HG02943 (cell line): ENCODE measurements around the gene EXOC3L1.

Experiments used
- ATAC-seq: cut with Tn5 transposase; IDR thresholded peaks from one replicate; pipeline ENCODE4 v1.9.1; 2021; ENCODE audit warnings: mild to moderate bottlenecking, low read depth, moderate library complexity; ENCODE audit not compliant: unreplicated experiment

The EXOC3L1 gene

GRCh38 chr16:67150833-67151396 is 39.0 kb downstream of the EXOC3L1 start, which contains the start of gene B3GNT9:
B3GNT9 (minus strand) TSS chr16:67150998; CDS start chr16:67150485, 513 bp downstream.
- no peak for ATAC-seq

- ATAC-seq = no peak
These were observed 39.7 kb downstream of the EXOC3L1 start for GRCh38 chr16:67150047-67150832.

DNA sequence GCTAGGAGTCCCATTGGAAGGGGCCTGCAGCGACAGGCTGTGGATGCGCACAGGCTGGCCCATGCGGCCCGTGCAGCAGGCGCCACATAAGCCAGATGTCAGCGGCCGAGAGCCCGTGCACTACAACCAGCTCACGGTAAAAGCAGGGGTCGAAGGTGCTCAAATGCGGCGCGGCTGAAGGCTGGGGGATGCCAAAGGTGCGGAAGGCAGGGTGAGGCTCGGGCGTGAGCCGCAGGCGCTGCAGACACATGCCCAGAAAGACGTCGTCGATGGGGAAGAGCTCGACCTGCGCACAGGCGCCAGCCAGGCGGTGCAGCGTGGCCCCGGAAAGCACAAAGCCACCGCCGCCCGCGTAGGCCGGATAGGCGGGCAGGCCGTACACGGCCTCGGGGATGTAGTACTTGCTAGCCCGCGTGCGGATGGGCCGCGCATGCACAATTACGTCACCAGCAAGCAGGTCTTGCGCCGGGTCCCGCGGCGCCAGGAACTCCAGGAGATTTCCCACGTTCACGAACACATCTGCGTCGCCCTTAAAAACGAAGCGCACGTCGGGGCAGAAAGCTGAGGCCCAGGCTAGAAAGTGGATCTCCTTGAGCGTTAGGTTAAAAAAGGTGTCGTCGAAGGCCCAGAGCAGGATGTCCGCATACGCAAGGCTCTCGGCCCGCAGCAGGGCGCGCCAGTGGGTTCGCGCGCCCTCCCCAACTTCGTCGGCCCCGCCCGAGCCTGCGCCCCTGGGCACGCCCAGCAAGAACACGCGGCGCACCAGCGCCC is 40.5 kb downstream of the EXOC3L1 start:
- no peak for ATAC-seq

DNA sequence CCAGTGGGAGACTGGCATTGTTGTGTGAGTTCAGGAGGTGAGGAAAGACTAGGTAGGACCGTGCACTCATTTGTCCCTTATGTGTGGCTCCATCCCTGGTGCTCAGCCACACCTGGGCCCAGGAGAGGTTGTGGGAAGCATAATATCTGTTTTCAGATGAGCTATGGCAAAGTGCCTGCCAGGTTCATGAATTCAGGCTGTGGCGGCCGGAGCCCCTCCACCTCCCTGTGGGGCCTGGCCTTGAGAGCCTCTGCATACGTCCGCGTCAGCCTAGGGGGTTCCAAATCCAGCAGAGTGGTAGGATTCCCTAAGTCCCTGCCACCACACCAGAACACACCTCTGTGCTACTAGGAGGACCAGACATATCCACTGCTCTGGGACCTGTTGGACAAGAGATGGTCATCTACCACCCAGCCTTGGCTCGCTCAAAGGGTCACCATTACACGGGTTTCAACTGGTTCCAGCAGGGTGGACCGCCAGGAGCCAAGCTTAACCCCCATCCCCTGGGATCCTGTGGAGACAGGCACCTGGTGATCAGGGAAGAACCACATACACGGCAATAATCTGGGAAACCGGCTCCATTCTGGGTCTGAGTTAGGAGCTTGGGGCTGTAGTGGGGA is 41.2 kb downstream of the EXOC3L1 start:
- no peak for ATAC-seq

DNA sequence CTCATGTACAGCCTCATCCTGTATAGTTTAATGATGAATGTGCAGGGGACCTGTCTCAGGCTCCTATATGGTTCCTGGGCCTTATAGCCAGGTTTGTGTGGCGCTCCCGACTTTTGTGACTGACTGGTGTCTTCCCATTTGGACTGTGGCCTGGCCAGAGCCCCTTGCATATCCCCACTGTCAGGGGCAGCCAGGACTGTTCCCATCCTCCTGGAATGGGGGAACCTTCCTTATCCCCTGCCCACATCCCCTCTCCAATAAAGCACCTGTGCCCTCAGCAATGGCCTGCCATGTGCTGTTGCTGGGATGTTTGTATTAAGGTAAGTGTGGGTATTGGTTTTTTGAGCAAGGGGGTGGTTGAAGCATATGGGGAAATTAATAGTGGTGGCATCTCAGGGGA is 41.7 kb downstream of the EXOC3L1 start:
- ATAC-seq = no peak

- ATAC-seq = no peak
These were observed 42.3 kb downstream of the EXOC3L1 start for GRCh38 chr16:67147437-67148140.

DNA sequence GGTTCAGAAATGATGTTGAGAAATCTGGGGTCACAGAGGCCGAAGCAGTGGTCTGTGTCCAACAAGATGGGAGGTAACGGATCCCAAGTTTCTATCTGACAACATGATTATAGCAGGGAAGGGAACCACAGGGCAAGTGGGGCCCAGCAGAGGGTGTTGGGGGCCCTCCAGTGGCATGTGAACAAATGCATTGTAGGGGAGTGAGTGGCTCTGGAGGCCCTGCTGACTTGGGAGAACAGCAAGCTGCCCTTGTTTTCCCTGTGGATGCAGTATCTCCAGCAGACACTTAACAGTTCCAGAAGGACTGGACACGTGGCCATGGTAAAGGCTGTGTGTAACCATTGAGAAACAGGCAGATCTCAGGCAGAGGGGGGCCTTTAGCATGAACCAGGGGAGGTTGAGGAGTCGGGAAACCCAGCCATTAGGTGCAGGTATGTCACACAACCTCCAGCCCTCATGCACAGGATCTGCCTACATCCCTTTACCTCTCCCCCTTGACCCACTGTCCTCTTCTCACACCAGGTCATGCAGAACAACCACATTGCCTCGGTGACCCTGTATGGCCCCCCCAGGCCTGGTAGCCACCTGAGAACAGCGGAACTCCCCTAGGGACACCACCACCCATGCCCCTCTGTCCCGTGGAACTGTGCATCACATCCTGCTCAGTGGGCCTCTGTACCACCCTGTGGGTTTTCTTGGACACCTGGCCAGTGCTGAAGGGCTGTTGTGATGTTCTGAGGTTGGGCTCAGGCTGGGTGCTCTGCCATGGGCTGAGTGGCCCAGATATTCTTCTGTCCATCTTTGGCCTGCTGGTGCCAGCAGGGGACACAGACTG is 43.2 kb downstream of the EXOC3L1 start:
- ATAC-seq = no peak

DNA sequence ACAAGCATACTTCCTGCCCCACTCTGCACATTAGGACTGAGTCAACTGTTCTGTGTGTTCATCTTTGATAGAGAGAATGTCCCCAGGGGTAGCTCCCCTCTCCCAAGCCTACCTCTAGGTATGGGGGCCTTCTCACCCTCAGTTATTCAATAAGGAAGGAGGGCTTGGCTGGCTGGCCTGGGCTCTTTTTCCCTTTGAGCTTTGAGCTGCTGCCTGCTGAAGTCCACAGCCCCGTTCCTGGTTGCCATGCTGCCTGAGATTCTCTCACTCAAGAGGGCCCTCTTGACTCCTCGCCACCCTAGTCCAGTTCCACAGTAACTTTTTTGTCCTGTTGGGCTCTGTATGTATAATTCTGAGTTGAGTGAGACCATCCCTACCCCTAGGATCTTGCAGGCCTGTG is 44.2 kb downstream of the EXOC3L1 start:
- ATAC-seq = no peak

- ATAC-seq = no peak
These were observed 45.0 kb downstream of the EXOC3L1 start for GRCh38 chr16:67144943-67145342.

DNA sequence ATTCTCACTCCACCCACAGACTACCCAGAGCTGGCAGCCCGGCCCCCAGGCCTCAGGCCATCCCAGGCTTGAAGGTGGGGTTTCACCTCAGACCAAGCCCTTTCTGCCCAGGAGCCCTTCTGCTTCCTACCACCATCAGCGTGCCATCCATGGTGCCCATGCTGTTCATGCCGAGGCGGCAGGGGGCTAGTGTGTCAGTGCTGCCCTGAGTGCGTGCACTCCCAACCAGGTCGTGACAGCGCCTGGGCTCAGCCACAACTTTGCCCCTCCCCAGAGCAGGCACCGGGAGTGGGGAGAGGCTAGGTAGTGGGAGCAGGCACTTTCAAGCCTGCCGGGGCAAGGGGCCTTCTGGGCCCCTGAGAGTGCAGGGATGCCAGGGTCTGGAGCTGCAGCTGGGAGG is 47.6 kb downstream of the EXOC3L1 start:
- no peak for ATAC-seq

DNA sequence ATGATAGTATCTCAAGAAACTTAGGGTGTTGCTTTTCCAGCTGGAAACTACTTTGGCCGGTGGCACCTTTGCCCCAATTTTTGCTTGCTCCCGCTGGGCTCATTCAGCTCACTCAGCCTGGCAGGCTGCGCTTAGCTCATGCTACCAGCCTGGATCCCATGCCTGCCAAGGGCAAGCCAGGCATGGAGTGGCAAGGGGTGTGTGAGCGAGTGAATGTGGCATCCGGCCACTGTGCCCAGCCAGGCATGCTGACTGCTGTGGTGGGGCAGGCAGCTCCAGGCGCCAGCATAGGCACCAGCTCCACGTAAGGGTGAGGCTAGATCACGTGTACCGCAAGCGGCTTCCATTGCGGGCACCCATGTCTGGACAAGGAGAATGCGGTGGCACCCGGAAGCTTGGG is 48.5 kb downstream of the EXOC3L1 start:
- ATAC-seq = no peak

GRCh38 chr16:67137605-67138004 is 52.3 kb downstream of the EXOC3L1 start:
- ATAC-seq = no peak
